GM23248 (cell line): ENCODE measurements around the gene ANKRD40.

Experiments used
- EZH2 ChIP-seq: fragments of 200-600 bp; sonication (generic); IDR thresholded peaks from 2 replicates; pipeline ENCODE4 v1.6.1; 2018; ENCODE audit warnings: antibody characterized with exemption, mild to moderate bottlenecking; ENCODE audit not compliant: insufficient read depth, poor library complexity, severe bottlenecking
- EZH2phosphoT487 ChIP-seq: fragments of 200-600 bp; sonication (generic); IDR thresholded peaks from 2 replicates; pipeline ENCODE4 v1.6.1; 2018; ENCODE audit warnings: antibody characterized with exemption, moderate library complexity, mild to moderate bottlenecking, low read depth; ENCODE audit not compliant: insufficient read depth

DNA sequence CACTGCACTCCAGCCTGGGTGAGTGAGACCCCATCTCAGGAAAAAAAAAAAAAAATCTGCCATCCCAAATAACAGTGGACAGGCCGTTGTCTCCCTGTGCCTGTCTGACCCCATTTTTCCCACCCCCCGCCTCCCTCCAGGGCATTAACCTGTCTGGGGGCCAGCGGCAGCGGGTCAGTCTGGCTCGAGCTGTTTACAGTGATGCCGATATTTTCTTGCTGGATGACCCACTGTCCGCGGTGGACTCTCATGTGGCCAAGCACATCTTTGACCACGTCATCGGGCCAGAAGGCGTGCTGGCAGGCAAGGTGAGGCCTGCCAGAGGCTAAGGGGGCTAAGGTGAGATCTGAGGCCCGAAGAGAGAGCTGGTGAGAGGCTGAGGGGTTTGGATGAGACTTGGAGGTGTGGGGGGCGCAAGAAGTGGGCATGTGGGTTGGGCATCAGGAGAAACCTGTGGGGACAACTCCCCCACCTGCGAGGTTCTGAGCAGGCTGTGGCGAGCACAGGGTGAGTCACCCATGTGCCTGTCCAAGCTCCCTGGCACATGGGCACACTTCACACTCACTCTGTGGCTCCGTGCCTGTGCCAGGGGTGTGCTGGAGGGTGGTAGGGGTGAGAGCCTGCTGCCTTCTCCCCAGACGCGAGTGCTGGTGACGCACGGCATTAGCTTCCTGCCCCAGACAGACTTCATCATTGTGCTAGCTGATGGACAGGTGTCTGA lies 34.7 kb downstream of the ANKRD40 start:
- no peak for TF ChIP-seq EZH2
- TF ChIP-seq EZH2phosphoT487, result no peak
